Liver (tissue), 9 donors: Measurements from ENCODE around the gene SMIM23. TPM values are rescaled to one million over a fixed set of nuclear protein-coding genes. Genes with fewer than 3 reads are reported as not detected.

Experiments used
- DNase-seq: peaks from one replicate; pipeline ENCODE4 v3.0.0-alpha.2; 2017; ENCODE audit warnings: low spot score
- H3K27ac ChIP-seq, 2 donors: one replicate each; pipeline ENCODE4 v1.7.0; 2013; ENCODE audit warnings: inconsistent platforms in 2 of 2, low read length in 2 of 2, control low read depth in 1 of 2, low read depth in 1 of 2, mild to moderate bottlenecking in 1 of 2
- H3K27me3 ChIP-seq, 4 donors: one replicate each; pipeline versions ENCODE4 v1.6.1 to v1.7.0; 2013; ENCODE audit warnings: low read length in 3 of 4, inconsistent platforms in 1 of 4, mild to moderate bottlenecking in 1 of 4, moderate library complexity in 1 of 4; ENCODE audit not compliant: control insufficient read depth in 4 of 4, insufficient read depth in 4 of 4
- H3K36me3 ChIP-seq, 4 donors: one replicate each; pipeline versions ENCODE4 v1.6.1 to v1.7.0; 2013; ENCODE audit warnings: low read length in 3 of 4, mild to moderate bottlenecking in 3 of 4, low read depth in 1 of 4, moderate library complexity in 1 of 4; ENCODE audit not compliant: control insufficient read depth in 4 of 4, insufficient read depth in 3 of 4
- H3K4me1 ChIP-seq, 4 donors: one replicate each; pipeline versions ENCODE4 v1.6.1 to v1.7.0; 2013; ENCODE audit warnings: low read length in 3 of 4, mild to moderate bottlenecking in 3 of 4, moderate library complexity in 1 of 4; ENCODE audit not compliant: control insufficient read depth in 4 of 4, insufficient read depth in 4 of 4
- H3K4me3 ChIP-seq, 3 donors: one replicate each; pipeline versions ENCODE4 v1.6.1 to v1.7.0; 2013; ENCODE audit warnings: low read length in 3 of 3, control low read depth in 1 of 3, low read depth in 1 of 3, mild to moderate bottlenecking in 1 of 3
- H3K9ac ChIP-seq, 2 donors: one replicate each; pipeline ENCODE4 v1.7.0; 2013; ENCODE audit warnings: low read length in 2 of 2, mild to moderate bottlenecking in 2 of 2, moderate library complexity in 2 of 2, control low read depth in 1 of 2, low read depth in 1 of 2
- H3K9me3 ChIP-seq, 4 donors: one replicate each; pipeline versions ENCODE4 v1.6.1 to v1.7.0; 2013; ENCODE audit warnings: low read length in 3 of 4; ENCODE audit not compliant: control insufficient read depth in 4 of 4
- EGR1 ChIP-seq, 2 donors: IDR thresholded peaks; 2 replicates each; pipeline ENCODE4 v1.6.1; 2016 to 2018; ENCODE audit warnings: antibody characterized with exemption in 2 of 2, low read depth in 2 of 2
- FOXA1 ChIP-seq: IDR thresholded peaks from 2 replicates; pipeline ENCODE4 v1.6.1; 2016; ENCODE audit warnings: antibody characterized with exemption
- FOXA2 ChIP-seq: IDR thresholded peaks from 2 replicates; pipeline ENCODE4 v1.6.1; 2016; ENCODE audit warnings: antibody characterized with exemption
- GABPA ChIP-seq, 2 donors: IDR thresholded peaks in 1 of 2; conservative IDR thresholded peaks in 1 of 2; 2 replicates each; pipeline ENCODE4 v1.6.1; 2016; ENCODE audit warnings: antibody characterized with exemption in 2 of 2, mild to moderate bottlenecking in 1 of 2, moderate library complexity in 1 of 2
- HNF4A ChIP-seq, 2 donors: conservative IDR thresholded peaks; 2 replicates each; pipeline ENCODE4 v1.6.1; 2016; ENCODE audit warnings: antibody characterized with exemption in 2 of 2, mild to moderate bottlenecking in 2 of 2
- HNF4G ChIP-seq: IDR thresholded peaks from 2 replicates; pipeline ENCODE4 v1.6.1; 2016; ENCODE audit warnings: antibody characterized with exemption
- JUND ChIP-seq, 2 donors: IDR thresholded peaks; 2 replicates each; pipeline ENCODE4 v1.6.1; 2016; ENCODE audit warnings: antibody characterized with exemption in 2 of 2
- NR2F2 ChIP-seq: IDR thresholded peaks from 2 replicates; pipeline ENCODE4 v1.6.1; 2016; ENCODE audit warnings: antibody characterized with exemption
- RAD21 ChIP-seq, 2 donors: IDR thresholded peaks; 2 replicates each; pipeline ENCODE4 v1.6.1; 2016; ENCODE audit warnings: antibody characterized with exemption in 2 of 2, mild to moderate bottlenecking in 2 of 2
- RXRA ChIP-seq, 2 donors: IDR thresholded peaks; 2 replicates each; pipeline ENCODE4 v1.6.1; 2017 to 2018; ENCODE audit warnings: antibody characterized with exemption in 2 of 2, mild to moderate bottlenecking in 1 of 2
- SP1 ChIP-seq: IDR thresholded peaks from 2 replicates; pipeline ENCODE4 v1.6.1; 2018; ENCODE audit warnings: antibody characterized with exemption, mild to moderate bottlenecking
- TAF1 ChIP-seq: conservative IDR thresholded peaks from 2 replicates; pipeline ENCODE4 v1.6.1; 2016; ENCODE audit warnings: antibody characterized with exemption, mild to moderate bottlenecking
- YY1 ChIP-seq: IDR thresholded peaks from 2 replicates; pipeline ENCODE4 v1.6.1; 2016; ENCODE audit warnings: antibody characterized with exemption, mild to moderate bottlenecking
- WGBS: extraction: QIAGEN DNeasy Blood & Tissue Kit; methylation state at CpG from one replicate; pipeline ENCODE4 v1.1.7; 2013; 5-methylcytosine and 5-hydroxymethylcytosine counted together
- polyA plus RNA-seq, 2 donors: library from polyadenylated mRNA; stranded (reverse) in 1 of 2; unstranded in 1 of 2; fragments of 200-250 nt in 1 of 2; fragments of >200 nt in 1 of 2; fragmentation: Nextera tagmentation in 1 of 2; extraction: Ambion mirVana in 1 of 2; gene quantifications; one replicate each; pipeline versions ENCODE4 v1.2.1 to v1.2.3, GENCODE V29; 2013 to 2015
- total RNA-seq, 2 donors: library from RNA; depleted of rRNA; stranded (reverse); fragments of >200 nt; gene quantifications; one replicate each; pipeline ENCODE4 v1.2.3, GENCODE V29; 2014
- TF ChIP-seq, protein P1 (sequence below): IDR thresholded peaks from 2 replicates; pipeline ENCODE4 v1.6.1; 2016; ENCODE audit warnings: antibody characterized with exemption, mild to moderate bottlenecking
- TF ChIP-seq, protein P2 (sequence below): IDR thresholded peaks from 2 replicates; pipeline ENCODE4 v1.6.1; 2016; ENCODE audit warnings: antibody characterized with exemption
- TF ChIP-seq, protein P3 (sequence below): IDR thresholded peaks from 2 replicates; pipeline ENCODE4 v1.6.1; 2016; ENCODE audit warnings: antibody characterized with exemption
- TF ChIP-seq, protein P4 (sequence below): IDR thresholded peaks from 2 replicates; pipeline ENCODE4 v1.6.1; 2016; ENCODE audit warnings: antibody characterized with exemption
- TF ChIP-seq, protein P5 (sequence below): fragments of 150-350 bp; IDR thresholded peaks from 2 replicates; pipeline ENCODE4 v1.5.1; 2017; ENCODE audit warnings: improper control_type of control experiment, low read depth, low read length; ENCODE audit not compliant: missing input control
- donor health status: healthy.
- donor health status: healthy.
- donor health status: healthy.
- donor health status: healthy.
- donor health status: healthy.

SMIM23 gene
- total and polyA plus RNA-seq, 4 donors = not detected

DNA sequence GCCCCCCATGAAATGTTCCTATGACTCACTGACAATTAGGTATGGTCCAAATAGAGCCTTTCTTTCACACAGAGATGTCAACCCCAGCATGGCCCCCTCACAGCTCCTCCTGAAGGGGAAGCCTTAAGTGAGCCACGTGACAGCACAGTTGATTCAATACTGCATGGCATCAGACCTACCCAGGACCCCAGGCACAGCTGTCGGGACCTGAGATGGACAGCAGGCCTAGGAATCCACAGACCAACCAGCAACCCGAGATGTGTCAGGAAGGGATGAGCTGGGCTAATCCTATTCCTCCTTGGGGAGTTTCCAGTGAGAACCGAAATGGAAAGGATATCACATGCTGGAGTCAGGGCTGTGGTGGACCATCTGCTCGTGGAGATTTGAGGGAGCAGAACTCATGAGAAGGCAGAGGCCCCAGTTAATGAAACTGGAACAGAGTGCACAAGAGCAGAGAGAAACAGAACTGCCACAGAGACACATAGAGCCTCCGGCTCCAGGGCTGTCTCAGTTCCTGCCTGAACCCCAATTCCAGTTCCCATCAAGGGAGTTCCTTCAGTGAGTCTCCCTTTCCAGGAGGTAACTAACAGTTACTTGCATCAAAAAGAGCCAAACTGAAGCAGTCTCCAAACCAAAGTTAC is 42.1 kb upstream of the SMIM23 start (continued):
- TF ChIP-seq, protein P1, sequence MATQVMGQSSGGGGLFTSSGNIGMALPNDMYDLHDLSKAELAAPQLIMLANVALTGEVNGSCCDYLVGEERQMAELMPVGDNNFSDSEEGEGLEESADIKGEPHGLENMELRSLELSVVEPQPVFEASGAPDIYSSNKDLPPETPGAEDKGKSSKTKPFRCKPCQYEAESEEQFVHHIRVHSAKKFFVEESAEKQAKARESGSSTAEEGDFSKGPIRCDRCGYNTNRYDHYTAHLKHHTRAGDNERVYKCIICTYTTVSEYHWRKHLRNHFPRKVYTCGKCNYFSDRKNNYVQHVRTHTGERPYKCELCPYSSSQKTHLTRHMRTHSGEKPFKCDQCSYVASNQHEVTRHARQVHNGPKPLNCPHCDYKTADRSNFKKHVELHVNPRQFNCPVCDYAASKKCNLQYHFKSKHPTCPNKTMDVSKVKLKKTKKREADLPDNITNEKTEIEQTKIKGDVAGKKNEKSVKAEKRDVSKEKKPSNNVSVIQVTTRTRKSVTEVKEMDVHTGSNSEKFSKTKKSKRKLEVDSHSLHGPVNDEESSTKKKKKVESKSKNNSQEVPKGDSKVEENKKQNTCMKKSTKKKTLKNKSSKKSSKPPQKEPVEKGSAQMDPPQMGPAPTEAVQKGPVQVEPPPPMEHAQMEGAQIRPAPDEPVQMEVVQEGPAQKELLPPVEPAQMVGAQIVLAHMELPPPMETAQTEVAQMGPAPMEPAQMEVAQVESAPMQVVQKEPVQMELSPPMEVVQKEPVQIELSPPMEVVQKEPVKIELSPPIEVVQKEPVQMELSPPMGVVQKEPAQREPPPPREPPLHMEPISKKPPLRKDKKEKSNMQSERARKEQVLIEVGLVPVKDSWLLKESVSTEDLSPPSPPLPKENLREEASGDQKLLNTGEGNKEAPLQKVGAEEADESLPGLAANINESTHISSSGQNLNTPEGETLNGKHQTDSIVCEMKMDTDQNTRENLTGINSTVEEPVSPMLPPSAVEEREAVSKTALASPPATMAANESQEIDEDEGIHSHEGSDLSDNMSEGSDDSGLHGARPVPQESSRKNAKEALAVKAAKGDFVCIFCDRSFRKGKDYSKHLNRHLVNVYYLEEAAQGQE = no peak
- TF ChIP-seq, protein P2, sequence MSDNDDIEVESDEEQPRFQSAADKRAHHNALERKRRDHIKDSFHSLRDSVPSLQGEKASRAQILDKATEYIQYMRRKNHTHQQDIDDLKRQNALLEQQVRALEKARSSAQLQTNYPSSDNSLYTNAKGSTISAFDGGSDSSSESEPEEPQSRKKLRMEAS = no peak

DNA sequence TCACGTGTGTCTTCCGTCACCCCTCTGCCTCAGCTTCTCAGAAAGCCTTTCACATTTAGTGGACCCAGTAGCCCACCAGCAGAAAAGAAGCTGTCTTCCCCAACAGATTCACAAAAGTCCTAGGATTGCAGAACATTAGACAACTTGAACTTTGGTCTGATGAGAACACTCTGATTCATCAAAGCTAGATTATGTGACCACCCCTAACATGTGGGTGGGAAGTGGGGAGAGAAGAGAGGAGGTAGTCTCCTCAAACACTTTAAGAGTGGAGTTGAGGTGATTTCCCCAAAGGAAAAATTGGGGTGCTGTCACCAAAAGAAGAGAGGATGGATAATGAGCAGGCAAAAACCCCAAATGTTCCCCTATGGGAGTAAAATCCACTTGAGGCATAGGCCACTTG is 41.4 kb upstream of the SMIM23 start:
- WGBS = 97% methylated on average over 2 of the region's 2 CpGs
- TF ChIP-seq, protein P3, sequence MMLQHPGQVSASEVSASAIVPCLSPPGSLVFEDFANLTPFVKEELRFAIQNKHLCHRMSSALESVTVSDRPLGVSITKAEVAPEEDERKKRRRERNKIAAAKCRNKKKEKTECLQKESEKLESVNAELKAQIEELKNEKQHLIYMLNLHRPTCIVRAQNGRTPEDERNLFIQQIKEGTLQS = no peak
- TF ChIP-seq FOXA2 (no peak), SP1 (no peak), RAD21 (IDR thresholded peaks at IDR 0.05) (no peak), EGR1 (IDR thresholded peaks at IDR 0.05; ENCODE audit: low read depth in 2 of 2) (no peak), GABPA (IDR thresholded peaks at IDR 0.05 in 1 of 2, conservative IDR thresholded peaks at IDR 0.05 in 1 of 2) (no peak), HNF4G (no peak), RXRA (IDR thresholded peaks at IDR 0.05) (no peak), YY1 (no peak), FOXA1 (no peak), NR2F2 (no peak), JUND (IDR thresholded peaks at IDR 0.05) (no peak), HNF4A (conservative IDR thresholded peaks at IDR 0.05) (no peak), TAF1 (no peak)
- TF ChIP-seq, protein P1 = no peak
- TF ChIP-seq, protein P4, sequence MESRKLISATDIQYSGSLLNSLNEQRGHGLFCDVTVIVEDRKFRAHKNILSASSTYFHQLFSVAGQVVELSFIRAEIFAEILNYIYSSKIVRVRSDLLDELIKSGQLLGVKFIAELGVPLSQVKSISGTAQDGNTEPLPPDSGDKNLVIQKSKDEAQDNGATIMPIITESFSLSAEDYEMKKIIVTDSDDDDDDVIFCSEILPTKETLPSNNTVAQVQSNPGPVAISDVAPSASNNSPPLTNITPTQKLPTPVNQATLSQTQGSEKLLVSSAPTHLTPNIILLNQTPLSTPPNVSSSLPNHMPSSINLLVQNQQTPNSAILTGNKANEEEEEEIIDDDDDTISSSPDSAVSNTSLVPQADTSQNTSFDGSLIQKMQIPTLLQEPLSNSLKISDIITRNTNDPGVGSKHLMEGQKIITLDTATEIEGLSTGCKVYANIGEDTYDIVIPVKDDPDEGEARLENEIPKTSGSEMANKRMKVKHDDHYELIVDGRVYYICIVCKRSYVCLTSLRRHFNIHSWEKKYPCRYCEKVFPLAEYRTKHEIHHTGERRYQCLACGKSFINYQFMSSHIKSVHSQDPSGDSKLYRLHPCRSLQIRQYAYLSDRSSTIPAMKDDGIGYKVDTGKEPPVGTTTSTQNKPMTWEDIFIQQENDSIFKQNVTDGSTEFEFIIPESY = no peak
- TF ChIP-seq, protein P2 = no peak
- TF ChIP-seq, protein P5, sequence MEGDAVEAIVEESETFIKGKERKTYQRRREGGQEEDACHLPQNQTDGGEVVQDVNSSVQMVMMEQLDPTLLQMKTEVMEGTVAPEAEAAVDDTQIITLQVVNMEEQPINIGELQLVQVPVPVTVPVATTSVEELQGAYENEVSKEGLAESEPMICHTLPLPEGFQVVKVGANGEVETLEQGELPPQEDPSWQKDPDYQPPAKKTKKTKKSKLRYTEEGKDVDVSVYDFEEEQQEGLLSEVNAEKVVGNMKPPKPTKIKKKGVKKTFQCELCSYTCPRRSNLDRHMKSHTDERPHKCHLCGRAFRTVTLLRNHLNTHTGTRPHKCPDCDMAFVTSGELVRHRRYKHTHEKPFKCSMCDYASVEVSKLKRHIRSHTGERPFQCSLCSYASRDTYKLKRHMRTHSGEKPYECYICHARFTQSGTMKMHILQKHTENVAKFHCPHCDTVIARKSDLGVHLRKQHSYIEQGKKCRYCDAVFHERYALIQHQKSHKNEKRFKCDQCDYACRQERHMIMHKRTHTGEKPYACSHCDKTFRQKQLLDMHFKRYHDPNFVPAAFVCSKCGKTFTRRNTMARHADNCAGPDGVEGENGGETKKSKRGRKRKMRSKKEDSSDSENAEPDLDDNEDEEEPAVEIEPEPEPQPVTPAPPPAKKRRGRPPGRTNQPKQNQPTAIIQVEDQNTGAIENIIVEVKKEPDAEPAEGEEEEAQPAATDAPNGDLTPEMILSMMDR = no peak
- H3K4me3 ChIP-seq = no peak overlapping the region
- H3K27me3 ChIP-seq = no peaks in the 10 kb centered on the region
- no peak overlapping the region for H3K9ac ChIP-seq
- no peaks in the 10 kb centered on the region for H3K9me3 ChIP-seq
- H3K27ac ChIP-seq = no peak overlapping the region
- no peaks in the 10 kb centered on the region for H3K4me1 ChIP-seq
- DNase-seq = no peak
- H3K36me3 ChIP-seq = no peaks in the 10 kb centered on the region
